ENCODE measurements around the gene LAMP5.

The LAMP5 gene

GRCh38 chr20:9498322-9498721 lies 16.1 kb upstream of the LAMP5 start:
- H2AFZ ChIP-seq (ENCODE audit: low read depth, low read length), result no peak overlapping the region
- H3K79me1 ChIP-seq (replicated peaks; ENCODE audit: low read length, poor library complexity, severe bottlenecking), result no peaks in the 10 kb centered on the region
- no peak overlapping the region for H2BK15ac ChIP-seq (ENCODE audit: low read depth, poor library complexity, severe bottlenecking)
- H3K18ac ChIP-seq (ENCODE audit: low read depth in 1 of 2, low read length in 2 of 2), result no peak overlapping the region
- H3K4me3 ChIP-seq (ENCODE audit: insufficient read depth in 1 of 2, low read depth in 1 of 2, low read length in 2 of 2), result no peak overlapping the region
- WGBS, result 83% methylated on average over 4 of the region's 4 CpGs
- H3K23ac ChIP-seq (ENCODE audit: low read length in 2 of 2), result no peak overlapping the region
- no peak overlapping the region for H2BK120ac ChIP-seq (ENCODE audit: low read depth, low read length)
- H4K8ac ChIP-seq (ENCODE audit: low read length), result no peak overlapping the region
- no peak overlapping the region for H4K91ac ChIP-seq (ENCODE audit: low read length)
- no peak overlapping the region for H2BK12ac ChIP-seq (ENCODE audit: low read length in 2 of 2)
- H3K4me2 ChIP-seq (ENCODE audit: low read length, poor library complexity, severe bottlenecking), result no peak overlapping the region
- no peaks in the 10 kb centered on the region for H3K36me3 ChIP-seq (ENCODE audit: control insufficient read depth in 1 of 2, insufficient read depth in 2 of 2, low read depth in 1 of 2, low read length in 2 of 2)
- H3K9me3 ChIP-seq (ENCODE audit: control insufficient read depth, low read length), result peaks cover 4% of the 10 kb centered on the region
- peaks cover 28 to 31% of the 10 kb centered on the region in 2 experiments for H3K27me3 ChIP-seq (ENCODE audit: control insufficient read depth in 1 of 2, insufficient read depth in 1 of 2, low read length in 2 of 2)
- no peak overlapping the region for H3K9ac ChIP-seq (ENCODE audit: low read length)
- no peak overlapping the region for H2BK5ac ChIP-seq (ENCODE audit: low read depth, low read length, poor library complexity, severe bottlenecking)
- no peak for DNase-seq
- no peak overlapping the region for H3K27ac ChIP-seq (ENCODE audit: low read length, poor library complexity, severe bottlenecking)
- H3K4me1 ChIP-seq (ENCODE audit: control insufficient read depth, insufficient read depth, low read depth, low read length), result no peaks in the 10 kb centered on the region
- H2AK5ac ChIP-seq (ENCODE audit: low read length, severe bottlenecking), result no peak overlapping the region
- H3K4ac ChIP-seq (ENCODE audit: low read depth in 1 of 2, low read length in 2 of 2), result no peak overlapping the region
- no peak overlapping the region for H3K14ac ChIP-seq (ENCODE audit: low read length in 2 of 2)

GRCh38 chr20:9499126-9499899 lies 15.1 kb upstream of the LAMP5 start:
- H2BK120ac ChIP-seq (ENCODE audit: low read depth, low read length), result no peak overlapping the region
- WGBS, result 87% methylated on average over 5 of the region's 5 CpGs
- H3K9me3 ChIP-seq (ENCODE audit: control insufficient read depth, low read length), result peaks cover 4% of the 10 kb centered on the region
- DNase-seq, result no peak
- no peak overlapping the region for H3K23ac ChIP-seq (ENCODE audit: low read length in 2 of 2)
- no peaks in the 10 kb centered on the region for H3K79me1 ChIP-seq (replicated peaks; ENCODE audit: low read length, poor library complexity, severe bottlenecking)
- H4K8ac ChIP-seq (ENCODE audit: low read length), result no peak overlapping the region
- H3K27me3 ChIP-seq (ENCODE audit: control insufficient read depth in 1 of 2, insufficient read depth in 1 of 2, low read length in 2 of 2), result peaks cover 28 to 34% of the 10 kb centered on the region in 2 experiments
- no peak overlapping the region for H3K14ac ChIP-seq (ENCODE audit: low read length in 2 of 2)
- H2BK15ac ChIP-seq (ENCODE audit: low read depth, poor library complexity, severe bottlenecking), result no peak overlapping the region
- H3K4me3 ChIP-seq (ENCODE audit: insufficient read depth in 1 of 2, low read depth in 1 of 2, low read length in 2 of 2), result no peak overlapping the region
- H3K36me3 ChIP-seq (ENCODE audit: control insufficient read depth in 1 of 2, insufficient read depth in 2 of 2, low read depth in 1 of 2, low read length in 2 of 2), result no peaks in the 10 kb centered on the region
- no peak overlapping the region for H3K4me2 ChIP-seq (ENCODE audit: low read length, poor library complexity, severe bottlenecking)
- no peak overlapping the region for H4K91ac ChIP-seq (ENCODE audit: low read length)
- H2AK5ac ChIP-seq (ENCODE audit: low read length, severe bottlenecking), result no peak overlapping the region
- H3K27ac ChIP-seq (ENCODE audit: low read length, poor library complexity, severe bottlenecking), result no peak overlapping the region
- no peak overlapping the region for H3K18ac ChIP-seq (ENCODE audit: low read depth in 1 of 2, low read length in 2 of 2)
- no peak overlapping the region for H2BK5ac ChIP-seq (ENCODE audit: low read depth, low read length, poor library complexity, severe bottlenecking)
- H2BK12ac ChIP-seq (ENCODE audit: low read length in 2 of 2), result no peak overlapping the region
- no peaks in the 10 kb centered on the region for H3K4me1 ChIP-seq (ENCODE audit: control insufficient read depth, insufficient read depth, low read depth, low read length)
- no peak overlapping the region for H3K9ac ChIP-seq (ENCODE audit: low read length)
- no peak overlapping the region for H2AFZ ChIP-seq (ENCODE audit: low read depth, low read length)
- no peak overlapping the region for H3K4ac ChIP-seq (ENCODE audit: low read depth in 1 of 2, low read length in 2 of 2)

- H3K23ac ChIP-seq (ENCODE audit: low read length in 2 of 2), result no peak overlapping the region
- H2BK120ac ChIP-seq (ENCODE audit: low read depth, low read length), result no peak overlapping the region
- H3K4me3 ChIP-seq (ENCODE audit: insufficient read depth in 1 of 2, low read depth in 1 of 2, low read length in 2 of 2), result no peak overlapping the region
- 43% methylated on average over 2 of the region's 2 CpGs for WGBS
- H2BK15ac ChIP-seq (ENCODE audit: low read depth, poor library complexity, severe bottlenecking), result no peak overlapping the region
- H3K9me3 ChIP-seq (ENCODE audit: control insufficient read depth, low read length), result peaks cover 4% of the 10 kb centered on the region
- no peak overlapping the region for H3K4ac ChIP-seq (ENCODE audit: low read depth in 1 of 2, low read length in 2 of 2)
- H2AK5ac ChIP-seq (ENCODE audit: low read length, severe bottlenecking), result no peak overlapping the region
- H4K91ac ChIP-seq (ENCODE audit: low read length), result no peak overlapping the region
- H2BK5ac ChIP-seq (ENCODE audit: low read depth, low read length, poor library complexity, severe bottlenecking), result no peak overlapping the region
- no peaks in the 10 kb centered on the region for H3K36me3 ChIP-seq (ENCODE audit: control insufficient read depth in 1 of 2, insufficient read depth in 2 of 2, low read depth in 1 of 2, low read length in 2 of 2)
- no peaks in the 10 kb centered on the region for H3K79me1 ChIP-seq (replicated peaks; ENCODE audit: low read length, poor library complexity, severe bottlenecking)
- no peak overlapping the region for H3K4me2 ChIP-seq (ENCODE audit: low read length, poor library complexity, severe bottlenecking)
- no peak overlapping the region for H3K18ac ChIP-seq (ENCODE audit: low read depth in 1 of 2, low read length in 2 of 2)
- H4K8ac ChIP-seq (ENCODE audit: low read length), result no peak overlapping the region
- H3K27me3 ChIP-seq (ENCODE audit: control insufficient read depth in 1 of 2, insufficient read depth in 1 of 2, low read length in 2 of 2), result peaks cover 34 to 39% of the 10 kb centered on the region in 2 experiments
- no peak for DNase-seq
- H3K9ac ChIP-seq (ENCODE audit: low read length), result no peak overlapping the region
- no peaks in the 10 kb centered on the region for H3K4me1 ChIP-seq (ENCODE audit: control insufficient read depth, insufficient read depth, low read depth, low read length)
- H3K27ac ChIP-seq (ENCODE audit: low read length, poor library complexity, severe bottlenecking), result no peak overlapping the region
- H3K14ac ChIP-seq (ENCODE audit: low read length in 2 of 2), result no peak overlapping the region
- no peak overlapping the region for H2BK12ac ChIP-seq (ENCODE audit: low read length in 2 of 2)
- no peak overlapping the region for H2AFZ ChIP-seq (ENCODE audit: low read depth, low read length)
These were observed 14.3 kb upstream of the LAMP5 start for GRCh38 chr20:9500121-9500520.

DNA sequence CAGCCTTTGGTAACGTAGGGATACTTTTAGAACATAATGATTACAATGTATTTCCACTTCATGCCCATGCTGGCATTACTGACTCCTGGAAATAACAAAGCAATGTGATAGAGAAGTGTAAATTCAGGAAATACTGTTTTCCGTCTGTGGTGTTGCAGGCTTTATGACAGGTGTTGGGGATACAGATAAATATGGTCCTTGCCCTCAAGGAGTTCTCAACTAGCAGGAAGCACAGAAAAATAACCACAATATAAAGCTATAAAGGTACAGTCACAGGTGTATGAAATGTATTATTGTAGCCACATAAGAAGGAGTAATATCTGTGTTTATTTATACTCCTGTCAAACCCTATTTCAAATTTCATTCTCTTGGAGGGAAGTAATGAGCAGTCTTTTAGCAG lies 12.9 kb upstream of the LAMP5 start:
- WGBS, result 100% methylated on average over 1 of the region's 2 CpGs

More for the DNA sequence above, 12.9 kb upstream of the LAMP5 start:
- Histone ChIP-seq H2BK120ac (ENCODE audit: low read depth, low read length) (no peak overlapping the region), H3K36me3 (ENCODE audit: control insufficient read depth in 1 of 2, insufficient read depth in 2 of 2, low read depth in 1 of 2, low read length in 2 of 2) (no peaks in the 10 kb centered on the region), H3K27me3 (ENCODE audit: control insufficient read depth in 1 of 2, insufficient read depth in 1 of 2, low read length in 2 of 2) (peaks cover 44% of the 10 kb centered on the region in 2 experiments), H3K79me1 (replicated peaks; ENCODE audit: low read length, poor library complexity, severe bottlenecking) (no peaks in the 10 kb centered on the region), H3K4me3 (ENCODE audit: insufficient read depth in 1 of 2, low read depth in 1 of 2, low read length in 2 of 2) (no peak overlapping the region), H3K4ac (ENCODE audit: low read depth in 1 of 2, low read length in 2 of 2) (no peak overlapping the region), H4K8ac (ENCODE audit: low read length) (no peak overlapping the region), H4K91ac (ENCODE audit: low read length) (no peak overlapping the region), H2AK5ac (ENCODE audit: low read length, severe bottlenecking) (no peak overlapping the region), H3K9ac (ENCODE audit: low read length) (no peak overlapping the region), H3K23ac (ENCODE audit: low read length in 2 of 2) (no peak overlapping the region), H3K9me3 (ENCODE audit: control insufficient read depth, low read length) (no peaks in the 10 kb centered on the region), H3K4me2 (ENCODE audit: low read length, poor library complexity, severe bottlenecking) (no peak overlapping the region), H2BK12ac (ENCODE audit: low read length in 2 of 2) (no peak overlapping the region), H3K4me1 (ENCODE audit: control insufficient read depth, insufficient read depth, low read depth, low read length) (peaks cover 4% of the 10 kb centered on the region), H3K18ac (ENCODE audit: low read depth in 1 of 2, low read length in 2 of 2) (no peak overlapping the region), H3K14ac (ENCODE audit: low read length in 2 of 2) (no peak overlapping the region), H2BK5ac (ENCODE audit: low read depth, low read length, poor library complexity, severe bottlenecking) (no peak overlapping the region), H2BK15ac (ENCODE audit: low read depth, poor library complexity, severe bottlenecking) (no peak overlapping the region), H3K27ac (ENCODE audit: low read length, poor library complexity, severe bottlenecking) (no peak overlapping the region), H2AFZ (ENCODE audit: low read depth, low read length) (no peak overlapping the region)
- DNase-seq, result no peak
